DND-41 (cell line): Measurements from ENCODE around the gene RAPGEF2.

Experiments used
- ATAC-seq: fragments of 200-7000 bp; cut with Tn5 transposase; 3 replicates; pipeline ENCODE4 v1.9.1; 2021; ENCODE audit warnings: low read depth; ENCODE audit not compliant: insufficient read depth
- DNase-seq: peaks from one replicate; pipeline ENCODE4 v3.0.0-alpha.2; 2020
- H2AFZ ChIP-seq: 2 replicates; pipeline ENCODE4 v1.6.0; 2012; ENCODE audit warnings: low read depth, low read length
- H3K27ac ChIP-seq: 2 replicates; pipeline ENCODE4 v1.5.1; 2012; ENCODE audit warnings: low read length, inconsistent platforms
- H3K27me3 ChIP-seq: fragments of 200-600 bp; sonication (generic); 2 replicates; pipeline ENCODE4 v1.6.0; 2012; ENCODE audit warnings: low read length, mild to moderate bottlenecking, inconsistent platforms; ENCODE audit not compliant: insufficient read depth, poor library complexity
- H3K36me3 ChIP-seq: 2 replicates; pipeline ENCODE4 v1.5.1; 2012; ENCODE audit warnings: low read length, inconsistent platforms; ENCODE audit not compliant: insufficient read depth
- H3K4me1 ChIP-seq: 2 replicates; pipeline ENCODE4 v1.5.1; 2012; ENCODE audit warnings: mild to moderate bottlenecking, low read length; ENCODE audit not compliant: insufficient read depth
- H3K4me2 ChIP-seq: 2 replicates; pipeline ENCODE4 v1.6.0; 2012; ENCODE audit warnings: mild to moderate bottlenecking, moderate library complexity, low read length, inconsistent platforms; ENCODE audit not compliant: insufficient read depth
- H3K4me3 ChIP-seq, 2 experiments: fragments of 200-600 bp in 1 of 2; shearing (Covaris generic) in 1 of 2; 2 replicates each; pipeline ENCODE4 v1.5.1; 2012 to 2016; ENCODE audit warnings: inconsistent platforms in 2 of 2, low read length in 2 of 2, mild to moderate bottlenecking in 2 of 2, low read depth in 1 of 2, moderate library complexity in 1 of 2
- H3K79me2 ChIP-seq: 2 replicates; pipeline ENCODE4 v1.6.0; 2012; ENCODE audit warnings: low read length, inconsistent platforms; ENCODE audit not compliant: insufficient read depth
- H3K9ac ChIP-seq: 2 replicates; pipeline ENCODE4 v1.6.0; 2012; ENCODE audit warnings: low read depth, mild to moderate bottlenecking, inconsistent platforms, low read length, moderate library complexity
- H3K9me3 ChIP-seq: 2 replicates; pipeline ENCODE4 v1.5.1; 2012; ENCODE audit warnings: low read length, moderate library complexity, mild to moderate bottlenecking, inconsistent platforms; ENCODE audit not compliant: insufficient read depth, severe bottlenecking
- H4K20me1 ChIP-seq: 2 replicates; pipeline ENCODE4 v1.6.0; 2012; ENCODE audit warnings: low read length; ENCODE audit not compliant: insufficient read depth
- CTCF ChIP-seq: IDR thresholded peaks from 2 replicates; pipeline ENCODE4 v1.5.1; 2012; ENCODE audit warnings: borderline replicate concordance, low read length, moderate library complexity, mild to moderate bottlenecking; ENCODE audit not compliant: poor library complexity, severe bottlenecking; ENCODE audit errors: extremely low read depth
- EZH2 ChIP-seq: IDR thresholded peaks from 3 replicates; pipeline ENCODE4 v1.6.1; 2012; ENCODE audit warnings: borderline replicate concordance, low read depth, mild to moderate bottlenecking, moderate library complexity, low read length, inconsistent platforms; ENCODE audit not compliant: severe bottlenecking

RAPGEF2 gene

GRCh38 chr4:159145318-159145991, 42.6 kb downstream of the RAPGEF2 start:
- DNase-seq: no peak

GRCh38 chr4:159145992-159146330, 43.1 kb downstream of the RAPGEF2 start:
- Histone ChIP-seq H3K9me3 (no peaks in the 10 kb centered on the region), H2AFZ (no peak overlapping the region), H3K79me2 (peaks cover 4% of the 10 kb centered on the region; the same call in 1 of the 2 replicates), H3K27ac (no peak overlapping the region), H3K27me3 (no peaks in the 10 kb centered on the region), H3K9ac (no peak overlapping the region), H3K4me3 (no peak overlapping the region), H3K36me3 (no peaks in the 10 kb centered on the region), H4K20me1 (peaks cover 10% of the 10 kb centered on the region), H3K4me2 (no peak overlapping the region), H3K4me1 (no peaks in the 10 kb centered on the region)
- no peak for DNase-seq
- TF ChIP-seq CTCF (no peak), EZH2 (no peak)
- no peak for ATAC-seq

More at GRCh38 chr4:159145318-159145991, 42.6 kb downstream of the RAPGEF2 start:
- TF ChIP-seq CTCF (no peak), EZH2 (no peak)
- Histone ChIP-seq H3K9me3 (no peaks in the 10 kb centered on the region), H3K4me3 (no peak overlapping the region), H3K27me3 (no peaks in the 10 kb centered on the region), H3K36me3 (no peaks in the 10 kb centered on the region), H3K4me1 (no peaks in the 10 kb centered on the region), H4K20me1 (peaks cover 6% of the 10 kb centered on the region), H3K27ac (no peak overlapping the region), H3K4me2 (no peak overlapping the region), H2AFZ (no peak overlapping the region), H3K9ac (no peak overlapping the region), H3K79me2 (0 out of 2 replicates have a peak, but pooled peaks cover 2% of the 10 kb centered on the region)
- ATAC-seq: no peak

- H3K4me1 ChIP-seq: no peaks in the 10 kb centered on the region
- H3K27ac ChIP-seq: no peak overlapping the region
- no peak overlapping the region for H3K9ac ChIP-seq
- no peak overlapping the region for H3K4me2 ChIP-seq
- no peaks in the 10 kb centered on the region for H3K36me3 ChIP-seq
- no peaks in the 10 kb centered on the region for H3K9me3 ChIP-seq
- H3K79me2 ChIP-seq: peaks cover 4% of the 10 kb centered on the region; the same call in 1 of the 2 replicates
- no peak for DNase-seq
- H2AFZ ChIP-seq: no peak overlapping the region
- ATAC-seq: no peak
- peaks cover 12% of the 10 kb centered on the region for H4K20me1 ChIP-seq
- no peak overlapping the region for H3K4me3 ChIP-seq
- H3K27me3 ChIP-seq: no peaks in the 10 kb centered on the region
- no peak for TF ChIP-seq EZH2
- no peak for TF ChIP-seq CTCF
Measured at GRCh38 chr4:159146488-159146887, 43.6 kb downstream of the RAPGEF2 start.

- TF ChIP-seq EZH2 (no peak), CTCF (no peak)
- Histone ChIP-seq H3K4me2 (no peak overlapping the region), H3K4me1 (no peaks in the 10 kb centered on the region), H3K36me3 (no peaks in the 10 kb centered on the region), H2AFZ (no peak overlapping the region), H3K9me3 (no peaks in the 10 kb centered on the region), H3K9ac (no peak overlapping the region), H3K79me2 (peaks cover 6% of the 10 kb centered on the region; the same call in 1 of the 2 replicates), H3K4me3 (no peak overlapping the region), H4K20me1 (peaks cover 16% of the 10 kb centered on the region), H3K27me3 (no peaks in the 10 kb centered on the region), H3K27ac (no peak overlapping the region)
- DNase-seq: no peak
- ATAC-seq: no peak
Measured at GRCh38 chr4:159148441-159148840, 45.6 kb downstream of the RAPGEF2 start.
